ENCODE measurements around the gene CLASRP. TPM values are rescaled to one million over a fixed set of nuclear protein-coding genes. Genes with fewer than 3 reads are reported as not detected.
"Not testable (repeated sequence)": the region's sequence is repeated elsewhere in the genome, so short reads cannot be mapped to it uniquely, and the experiment has no call there.

The CLASRP gene
- polyA plus RNA-seq, 1 experiment = 12.4 TPM

DNA sequence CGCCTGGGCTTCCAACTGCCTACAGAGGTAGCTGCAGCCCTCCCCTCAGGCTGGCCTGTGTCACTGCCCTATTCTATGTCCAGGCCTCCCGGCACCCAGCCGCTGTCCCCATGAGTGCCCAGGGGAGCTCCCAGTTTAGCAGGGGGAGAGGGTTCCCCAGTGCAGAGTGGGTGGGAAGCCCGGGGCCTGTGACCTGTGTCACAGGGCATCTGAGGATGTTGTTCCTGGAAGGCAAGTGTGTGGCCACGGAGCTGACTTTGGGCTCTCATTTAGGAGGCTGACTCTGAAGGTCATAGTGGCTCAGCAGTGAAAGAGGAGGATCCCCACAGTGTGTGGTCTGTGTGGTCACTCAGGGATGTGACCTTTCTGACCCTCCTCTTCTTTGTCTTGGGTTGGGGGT, 79.3 kb downstream of the CLASRP start:
- ChIA-PET CTCF (interaction anchor here (1.4 kb wide), 1 partner anchor 8 kb away, joined by 5 read pairs; no protein-coding TSS in a partner anchor), POLR2A (no interaction called here)
- H3K27me3 ChIP-seq (ENCODE audit: control insufficient read depth, insufficient read depth, low read length) = no peaks in the 10 kb centered on the region
- TF ChIP-seq, protein P1, sequence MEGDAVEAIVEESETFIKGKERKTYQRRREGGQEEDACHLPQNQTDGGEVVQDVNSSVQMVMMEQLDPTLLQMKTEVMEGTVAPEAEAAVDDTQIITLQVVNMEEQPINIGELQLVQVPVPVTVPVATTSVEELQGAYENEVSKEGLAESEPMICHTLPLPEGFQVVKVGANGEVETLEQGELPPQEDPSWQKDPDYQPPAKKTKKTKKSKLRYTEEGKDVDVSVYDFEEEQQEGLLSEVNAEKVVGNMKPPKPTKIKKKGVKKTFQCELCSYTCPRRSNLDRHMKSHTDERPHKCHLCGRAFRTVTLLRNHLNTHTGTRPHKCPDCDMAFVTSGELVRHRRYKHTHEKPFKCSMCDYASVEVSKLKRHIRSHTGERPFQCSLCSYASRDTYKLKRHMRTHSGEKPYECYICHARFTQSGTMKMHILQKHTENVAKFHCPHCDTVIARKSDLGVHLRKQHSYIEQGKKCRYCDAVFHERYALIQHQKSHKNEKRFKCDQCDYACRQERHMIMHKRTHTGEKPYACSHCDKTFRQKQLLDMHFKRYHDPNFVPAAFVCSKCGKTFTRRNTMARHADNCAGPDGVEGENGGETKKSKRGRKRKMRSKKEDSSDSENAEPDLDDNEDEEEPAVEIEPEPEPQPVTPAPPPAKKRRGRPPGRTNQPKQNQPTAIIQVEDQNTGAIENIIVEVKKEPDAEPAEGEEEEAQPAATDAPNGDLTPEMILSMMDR (IDR thresholded peaks at IDR 0.05; ENCODE audit: low read depth, low read length) = no peak
- H3K27ac ChIP-seq (ENCODE audit: low read depth, low read length) = no peak overlapping the region
- H3K4me3 ChIP-seq (ENCODE audit: low read depth, low read length) = no peak overlapping the region
- no peaks in the 10 kb centered on the region for H3K9me3 ChIP-seq (ENCODE audit: control insufficient read depth, insufficient read depth, low read length)
- DNase-seq (ENCODE audit: low read depth, low spot score) = no peak

GRCh38 chr19:45118591-45119355, 79.9 kb downstream of the CLASRP start:
- CTCF ChIA-PET = not testable (repeated sequence)

GRCh38 chr19:45119582-45119981, 80.7 kb downstream of the CLASRP start:
- H3K27ac ChIP-seq (ENCODE audit: low read depth, low read length) = no peak overlapping the region
- TF ChIP-seq, protein P1 (IDR thresholded peaks at IDR 0.05; ENCODE audit: low read depth, low read length) = no peak
- no peak overlapping the region for H3K4me3 ChIP-seq (ENCODE audit: low read depth, low read length)
- POLR2A ChIA-PET = no interaction called here
- DNase-seq (ENCODE audit: low read depth, low spot score) = no peak
- no peaks in the 10 kb centered on the region for H3K9me3 ChIP-seq (ENCODE audit: control insufficient read depth, insufficient read depth, low read length)
- H3K27me3 ChIP-seq (ENCODE audit: control insufficient read depth, insufficient read depth, low read length) = no peaks in the 10 kb centered on the region
- CTCF ChIA-PET = no interaction called here

More at GRCh38 chr19:45118591-45119355, 79.9 kb downstream of the CLASRP start:
- H3K27me3 ChIP-seq (ENCODE audit: control insufficient read depth, insufficient read depth, low read length); H3K27ac ChIP-seq (ENCODE audit: low read depth, low read length); DNase-seq (ENCODE audit: low read depth, low spot score); H3K9me3 ChIP-seq (ENCODE audit: control insufficient read depth, insufficient read depth, low read length); H3K4me3 ChIP-seq (ENCODE audit: low read depth, low read length); POLR2A ChIA-PET: not testable (repeated sequence)

Small RNA genes lying within 50 kb of the gene (small RNA-seq; reads per million reads assigned to genes)
- not detected for gene RNU6-611P (ENCODE audit: insufficient read length, low read depth)

Other genes starting within 250 kb of the CLASRP start
- gene BCAM, start 229.9 kb upstream of the CLASRP start, polyA plus RNA-seq (2011; rRNA removed) = 8.4 and 9.7 TPM in 2 replicates
- gene NECTIN2, start 192.7 kb upstream of the CLASRP start, polyA plus RNA-seq (2011; rRNA removed) = 80.2 and 110 TPM in 2 replicates
- 21.7 and 27.1 TPM in 2 replicates for gene TOMM40, start 147.8 kb upstream of the CLASRP start, polyA plus RNA-seq (2011; rRNA removed)
- 5.9 and 7.2 TPM in 2 replicates for gene APOE, start 133.2 kb upstream of the CLASRP start, polyA plus RNA-seq (2011; rRNA removed)
- gene APOC1, start 124.4 kb upstream of the CLASRP start, polyA plus RNA-seq (2011; rRNA removed) = 3.4 and 4.9 TPM in 2 replicates
- not detected in 2 replicates for gene APOC4, start 96.8 kb upstream of the CLASRP start, polyA plus RNA-seq (2011; rRNA removed)
- gene APOC2, start 93.0 kb upstream of the CLASRP start, polyA plus RNA-seq (2011; rRNA removed) = not detected in 2 replicates
- gene CLPTM1, start 83.7 kb upstream of the CLASRP start, polyA plus RNA-seq (2011; rRNA removed) = 51.5 and 63.1 TPM in 2 replicates
- gene RELB, start 37.6 kb upstream of the CLASRP start, polyA plus RNA-seq (2011; rRNA removed) = 9.9 and 13.9 TPM in 2 replicates
- gene ZNF296, start 37.4 kb downstream of the CLASRP start, polyA plus RNA-seq (2011; rRNA removed) = not detected in 2 replicates
- 20.6 and 24.7 TPM in 2 replicates for gene GEMIN7, start 40.2 kb downstream of the CLASRP start, polyA plus RNA-seq (2011; rRNA removed)
- gene PPP1R37, start 54.1 kb downstream of the CLASRP start, polyA plus RNA-seq (2011; rRNA removed) = 8.6 and 11.2 TPM in 2 replicates
- gene NKPD1, start 121.9 kb downstream of the CLASRP start, polyA plus RNA-seq (2011; rRNA removed) = 0.04 TPM in 2 replicates
- gene TRAPPC6A, start 139.2 kb downstream of the CLASRP start, polyA plus RNA-seq (2011; rRNA removed) = 5.8 and 9.4 TPM in 2 replicates
- 7.0 and 8.2 TPM in 2 replicates for gene BLOC1S3, start 139.7 kb downstream of the CLASRP start, polyA plus RNA-seq (2011; rRNA removed)
- gene EXOC3L2, start 206.4 kb downstream of the CLASRP start, polyA plus RNA-seq (2011; rRNA removed) = not detected in 2 replicates
- gene MARK4, start 212.2 kb downstream of the CLASRP start, polyA plus RNA-seq (2011; rRNA removed) = 12.6 and 18.9 TPM in 2 replicates